ENCODE data around the gene FKBP1A.

DNA sequence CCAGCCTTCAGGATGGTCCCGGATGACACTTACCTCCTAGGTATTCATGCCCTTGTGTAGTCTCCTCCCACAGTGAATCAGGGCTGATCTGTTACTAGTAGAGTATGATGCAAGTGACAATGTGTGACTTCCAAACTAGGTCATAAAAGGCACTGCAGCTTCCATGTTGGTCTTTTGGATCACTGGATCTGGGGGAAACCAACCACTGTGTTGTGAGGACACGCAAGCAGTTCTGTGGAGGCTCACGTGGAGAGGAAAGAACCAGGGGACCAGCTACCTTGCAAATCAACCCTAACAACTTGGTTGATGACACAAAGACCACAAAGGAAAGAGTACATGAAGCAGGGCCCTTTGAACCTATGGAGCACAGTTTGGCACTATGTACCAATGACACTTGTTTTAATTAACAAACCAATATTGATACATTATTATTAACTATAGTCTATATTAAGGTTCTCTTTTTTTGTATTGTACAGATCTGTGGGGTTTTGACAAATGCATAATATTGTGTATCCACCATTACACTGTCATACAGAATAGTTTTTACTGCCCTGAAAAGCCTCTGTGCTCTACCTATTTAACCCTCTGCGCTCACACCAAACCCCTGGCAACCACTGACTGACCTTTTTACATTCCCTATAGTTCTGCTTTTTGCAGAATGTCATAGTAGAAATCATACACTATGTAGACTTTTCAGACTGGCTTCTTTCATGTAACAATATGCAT is 47.7 kb downstream of the FKBP1A start:
- TF ChIP-seq, protein P1, sequence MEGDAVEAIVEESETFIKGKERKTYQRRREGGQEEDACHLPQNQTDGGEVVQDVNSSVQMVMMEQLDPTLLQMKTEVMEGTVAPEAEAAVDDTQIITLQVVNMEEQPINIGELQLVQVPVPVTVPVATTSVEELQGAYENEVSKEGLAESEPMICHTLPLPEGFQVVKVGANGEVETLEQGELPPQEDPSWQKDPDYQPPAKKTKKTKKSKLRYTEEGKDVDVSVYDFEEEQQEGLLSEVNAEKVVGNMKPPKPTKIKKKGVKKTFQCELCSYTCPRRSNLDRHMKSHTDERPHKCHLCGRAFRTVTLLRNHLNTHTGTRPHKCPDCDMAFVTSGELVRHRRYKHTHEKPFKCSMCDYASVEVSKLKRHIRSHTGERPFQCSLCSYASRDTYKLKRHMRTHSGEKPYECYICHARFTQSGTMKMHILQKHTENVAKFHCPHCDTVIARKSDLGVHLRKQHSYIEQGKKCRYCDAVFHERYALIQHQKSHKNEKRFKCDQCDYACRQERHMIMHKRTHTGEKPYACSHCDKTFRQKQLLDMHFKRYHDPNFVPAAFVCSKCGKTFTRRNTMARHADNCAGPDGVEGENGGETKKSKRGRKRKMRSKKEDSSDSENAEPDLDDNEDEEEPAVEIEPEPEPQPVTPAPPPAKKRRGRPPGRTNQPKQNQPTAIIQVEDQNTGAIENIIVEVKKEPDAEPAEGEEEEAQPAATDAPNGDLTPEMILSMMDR (IDR thresholded peaks at IDR 0.05): no peak
- TF ChIP-seq POLR2A (IDR thresholded peaks at IDR 0.05): no peak
